ENCODE data around the gene DCBLD2.

Gene DCBLD2

GRCh38 chr3:98800401-98800800, 101.1 kb downstream of the DCBLD2 start:
- Histone ChIP-seq H3K9ac (ENCODE audit: low read length in 5 of 5) (no peak overlapping the region), H3K9me3 (ENCODE audit: control insufficient read depth in 5 of 5, low read length in 5 of 5) (no peaks in the 10 kb centered on the region), H3K27me3 (ENCODE audit: control insufficient read depth in 5 of 5, insufficient read depth in 4 of 5, low read length in 5 of 5) (no peaks in the 10 kb centered on the region), H3K36me3 (ENCODE audit: control insufficient read depth in 5 of 5, insufficient read depth in 5 of 5, low read length in 5 of 5) (peaks cover 13 to 30% (median 21%) of the 10 kb centered on the region in 5 donors), H3K4me3 (ENCODE audit: low read depth in 1 of 5, low read length in 5 of 5) (no peak overlapping the region), H3K4me1 (ENCODE audit: control insufficient read depth in 5 of 5, insufficient read depth in 5 of 5, low read length in 5 of 5) (no peaks in the 10 kb centered on the region), H3K27ac (ENCODE audit: low read depth, low read length) (no peak overlapping the region)

- Histone ChIP-seq H3K9me3 (ENCODE audit: control insufficient read depth in 5 of 5, low read length in 5 of 5) (no peaks in the 10 kb centered on the region), H3K27me3 (ENCODE audit: control insufficient read depth in 5 of 5, insufficient read depth in 4 of 5, low read length in 5 of 5) (no peaks in the 10 kb centered on the region), H3K9ac (ENCODE audit: low read length in 5 of 5) (no peak overlapping the region), H3K4me3 (ENCODE audit: low read depth in 1 of 5, low read length in 5 of 5) (no peak overlapping the region), H3K27ac (ENCODE audit: low read depth, low read length) (no peak overlapping the region), H3K4me1 (ENCODE audit: control insufficient read depth in 5 of 5, insufficient read depth in 5 of 5, low read length in 5 of 5) (no peaks in the 10 kb centered on the region), H3K36me3 (ENCODE audit: control insufficient read depth in 5 of 5, insufficient read depth in 5 of 5, low read length in 5 of 5) (peaks cover 12 to 27% (median 22%) of the 10 kb centered on the region in 5 donors)
Observed at GRCh38 chr3:98799479-98799878, 102.0 kb downstream of the DCBLD2 start.

- Histone ChIP-seq H3K4me1 (ENCODE audit: control insufficient read depth in 5 of 5, insufficient read depth in 5 of 5, low read length in 5 of 5) (no peaks in the 10 kb centered on the region), H3K4me3 (ENCODE audit: low read depth in 1 of 5, low read length in 5 of 5) (no peak overlapping the region), H3K27ac (ENCODE audit: low read depth, low read length) (no peak overlapping the region), H3K27me3 (ENCODE audit: control insufficient read depth in 5 of 5, insufficient read depth in 4 of 5, low read length in 5 of 5) (no peaks in the 10 kb centered on the region), H3K9ac (ENCODE audit: low read length in 5 of 5) (no peak overlapping the region), H3K36me3 (ENCODE audit: control insufficient read depth in 5 of 5, insufficient read depth in 5 of 5, low read length in 5 of 5) (peaks cover 12 to 27% (median 22%) of the 10 kb centered on the region in 5 donors), H3K9me3 (ENCODE audit: control insufficient read depth in 5 of 5, low read length in 5 of 5) (no peaks in the 10 kb centered on the region)
Observed at GRCh38 chr3:98798820-98799219, 102.7 kb downstream of the DCBLD2 start.

- peaks cover 12 to 28% (median 22%) of the 10 kb centered on the region in 5 donors for H3K36me3 ChIP-seq (ENCODE audit: control insufficient read depth in 5 of 5, insufficient read depth in 5 of 5, low read length in 5 of 5)
- H3K27ac ChIP-seq (ENCODE audit: low read depth, low read length): peak overlapping the region; percentile 28
- no peak overlapping the region for H3K9ac ChIP-seq (ENCODE audit: low read length in 5 of 5)
- H3K4me1 ChIP-seq (ENCODE audit: control insufficient read depth in 5 of 5, insufficient read depth in 5 of 5, low read length in 5 of 5): no peaks in the 10 kb centered on the region
- no peak overlapping the region for H3K4me3 ChIP-seq (ENCODE audit: low read depth in 1 of 5, low read length in 5 of 5)
- no peaks in the 10 kb centered on the region for H3K9me3 ChIP-seq (ENCODE audit: control insufficient read depth in 5 of 5, low read length in 5 of 5)
- H3K27me3 ChIP-seq (ENCODE audit: control insufficient read depth in 5 of 5, insufficient read depth in 4 of 5, low read length in 5 of 5): no peaks in the 10 kb centered on the region
Observed at GRCh38 chr3:98797905-98798304, 103.6 kb downstream of the DCBLD2 start.

GRCh38 chr3:98796334-98796733, 105.2 kb downstream of the DCBLD2 start:
- no peak overlapping the region for H3K27ac ChIP-seq (ENCODE audit: low read depth, low read length)
- no peaks in the 10 kb centered on the region for H3K9me3 ChIP-seq (ENCODE audit: control insufficient read depth in 5 of 5, low read length in 5 of 5)
- H3K9ac ChIP-seq (ENCODE audit: low read length in 5 of 5): no peak overlapping the region

GRCh38 chr3:98793971-98794370, 107.5 kb downstream of the DCBLD2 start:
- Histone ChIP-seq H3K4me3 (ENCODE audit: low read depth in 1 of 5, low read length in 5 of 5) (no peak overlapping the region), H3K27ac (ENCODE audit: low read depth, low read length) (no peak overlapping the region), H3K36me3 (ENCODE audit: control insufficient read depth in 5 of 5, insufficient read depth in 5 of 5, low read length in 5 of 5) (peaks cover 0 to 18% (median 10%) of the 10 kb centered on the region in 5 donors), H3K27me3 (ENCODE audit: control insufficient read depth in 5 of 5, insufficient read depth in 4 of 5, low read length in 5 of 5) (no peaks in the 10 kb centered on the region), H3K4me1 (ENCODE audit: control insufficient read depth in 5 of 5, insufficient read depth in 5 of 5, low read length in 5 of 5) (no peaks in the 10 kb centered on the region), H3K9me3 (ENCODE audit: control insufficient read depth in 5 of 5, low read length in 5 of 5) (no peaks in the 10 kb centered on the region), H3K9ac (ENCODE audit: low read length in 5 of 5) (no peak overlapping the region)

More at GRCh38 chr3:98796334-98796733, 105.2 kb downstream of the DCBLD2 start:
- no peaks in the 10 kb centered on the region for H3K27me3 ChIP-seq (ENCODE audit: control insufficient read depth in 5 of 5, insufficient read depth in 4 of 5, low read length in 5 of 5)
- peaks cover 12 to 26% (median 22%) of the 10 kb centered on the region in 5 donors for H3K36me3 ChIP-seq (ENCODE audit: control insufficient read depth in 5 of 5, insufficient read depth in 5 of 5, low read length in 5 of 5)
- H3K4me3 ChIP-seq (ENCODE audit: low read depth in 1 of 5, low read length in 5 of 5): no peak overlapping the region
- no peaks in the 10 kb centered on the region for H3K4me1 ChIP-seq (ENCODE audit: control insufficient read depth in 5 of 5, insufficient read depth in 5 of 5, low read length in 5 of 5)

GRCh38 chr3:98791341-98792325, 109.9 kb downstream of the DCBLD2 start:
- peaks cover 0 to 3% (median 3%) of the 10 kb centered on the region in 5 donors for H3K4me1 ChIP-seq (ENCODE audit: control insufficient read depth in 5 of 5, insufficient read depth in 5 of 5, low read length in 5 of 5)
- no peak overlapping the region for H3K4me3 ChIP-seq (ENCODE audit: low read depth in 1 of 5, low read length in 5 of 5)
- H3K36me3 ChIP-seq (ENCODE audit: control insufficient read depth in 5 of 5, insufficient read depth in 5 of 5, low read length in 5 of 5): peaks cover 0 to 14% (median 8%) of the 10 kb centered on the region in 5 donors
- H3K27me3 ChIP-seq (ENCODE audit: control insufficient read depth in 5 of 5, insufficient read depth in 4 of 5, low read length in 5 of 5): no peaks in the 10 kb centered on the region
- H3K27ac ChIP-seq (ENCODE audit: low read depth, low read length): no peak overlapping the region
- no peak overlapping the region for H3K9ac ChIP-seq (ENCODE audit: low read length in 5 of 5)
- no peaks in the 10 kb centered on the region for H3K9me3 ChIP-seq (ENCODE audit: control insufficient read depth in 5 of 5, low read length in 5 of 5)

- peaks cover 0 to 30% (median 26%) of the 10 kb centered on the region in 5 donors for H3K4me1 ChIP-seq (ENCODE audit: control insufficient read depth in 5 of 5, insufficient read depth in 5 of 5, low read length in 5 of 5)
- H3K4me3 ChIP-seq (ENCODE audit: low read depth in 1 of 5, low read length in 5 of 5): no peak overlapping the region
- no peaks in the 10 kb centered on the region for H3K9me3 ChIP-seq (ENCODE audit: control insufficient read depth in 5 of 5, low read length in 5 of 5)
- H3K9ac ChIP-seq (ENCODE audit: low read length in 5 of 5): no peak overlapping the region
- no peak overlapping the region for H3K27ac ChIP-seq (ENCODE audit: low read depth, low read length)
- H3K27me3 ChIP-seq (ENCODE audit: control insufficient read depth in 5 of 5, insufficient read depth in 4 of 5, low read length in 5 of 5): no peaks in the 10 kb centered on the region
- peaks cover 0 to 3% (median 0%) of the 10 kb centered on the region in 5 donors for H3K36me3 ChIP-seq (ENCODE audit: control insufficient read depth in 5 of 5, insufficient read depth in 5 of 5, low read length in 5 of 5)
Observed at GRCh38 chr3:98788651-98789050, 112.8 kb downstream of the DCBLD2 start.

GRCh38 chr3:98787181-98787580, 114.3 kb downstream of the DCBLD2 start:
- Histone ChIP-seq H3K4me1 (ENCODE audit: control insufficient read depth in 5 of 5, insufficient read depth in 5 of 5, low read length in 5 of 5) (peaks cover 0 to 30% (median 26%) of the 10 kb centered on the region in 5 donors), H3K9ac (ENCODE audit: low read length in 5 of 5) (no peak overlapping the region), H3K9me3 (ENCODE audit: control insufficient read depth in 5 of 5, low read length in 5 of 5) (no peaks in the 10 kb centered on the region), H3K27me3 (ENCODE audit: control insufficient read depth in 5 of 5, insufficient read depth in 4 of 5, low read length in 5 of 5) (no peaks in the 10 kb centered on the region), H3K4me3 (ENCODE audit: low read depth in 1 of 5, low read length in 5 of 5) (no peak overlapping the region), H3K36me3 (ENCODE audit: control insufficient read depth in 5 of 5, insufficient read depth in 5 of 5, low read length in 5 of 5) (peaks cover 0 to 9% (median 0%) of the 10 kb centered on the region in 5 donors), H3K27ac (ENCODE audit: low read depth, low read length) (peak overlapping the region; percentile 4)

GRCh38 chr3:98786364-98787006, 115.0 kb downstream of the DCBLD2 start:
- Histone ChIP-seq H3K27me3 (ENCODE audit: control insufficient read depth in 5 of 5, insufficient read depth in 4 of 5, low read length in 5 of 5) (no peaks in the 10 kb centered on the region), H3K36me3 (ENCODE audit: control insufficient read depth in 5 of 5, insufficient read depth in 5 of 5, low read length in 5 of 5) (peaks cover 0 to 9% (median 0%) of the 10 kb centered on the region in 5 donors), H3K9ac (ENCODE audit: low read length in 5 of 5) (no peak overlapping the region), H3K9me3 (ENCODE audit: control insufficient read depth in 5 of 5, low read length in 5 of 5) (no peaks in the 10 kb centered on the region), H3K27ac (ENCODE audit: low read depth, low read length) (peak overlapping the region; percentile 4), H3K4me3 (ENCODE audit: low read depth in 1 of 5, low read length in 5 of 5) (peak overlapping the region in 1 of 5 donors; percentile 21), H3K4me1 (ENCODE audit: control insufficient read depth in 5 of 5, insufficient read depth in 5 of 5, low read length in 5 of 5) (peaks cover 0 to 30% (median 26%) of the 10 kb centered on the region in 5 donors)
